ENCODE measurements around the gene GRK4.

Gene GRK4

DNA sequence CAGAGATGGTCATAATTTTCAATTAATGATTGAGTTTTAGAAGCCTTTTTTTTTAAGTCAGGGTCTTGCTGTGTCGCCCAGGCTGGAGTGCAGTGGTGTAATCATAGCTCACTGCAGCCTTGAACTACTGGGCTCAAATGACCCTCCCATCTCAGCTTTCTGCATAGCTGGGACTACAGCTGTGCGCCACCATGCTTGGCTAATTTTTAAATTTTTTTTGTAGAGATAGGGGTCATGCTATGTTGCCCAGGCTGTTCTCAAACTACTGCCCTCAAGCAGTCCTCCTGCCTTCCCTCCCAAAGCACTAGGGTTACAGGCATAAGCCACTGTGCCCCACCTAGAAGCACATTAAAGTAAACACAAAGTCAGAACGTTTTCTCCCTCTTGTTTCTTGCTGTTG, 59.3 kb downstream of the GRK4 start:
- Mint-ChIP-seq H3K4me3 (no peak overlapping the region), H3K27me3 (no peaks in the 10 kb centered on the region), H3K27ac (no peak overlapping the region), H3K9me3 (peaks cover 4% of the 10 kb centered on the region), H3K4me1 (ENCODE audit: low read depth) (peaks cover 3% of the 10 kb centered on the region), H3K36me3 (ENCODE audit: low read depth) (no peaks in the 10 kb centered on the region)

DNA sequence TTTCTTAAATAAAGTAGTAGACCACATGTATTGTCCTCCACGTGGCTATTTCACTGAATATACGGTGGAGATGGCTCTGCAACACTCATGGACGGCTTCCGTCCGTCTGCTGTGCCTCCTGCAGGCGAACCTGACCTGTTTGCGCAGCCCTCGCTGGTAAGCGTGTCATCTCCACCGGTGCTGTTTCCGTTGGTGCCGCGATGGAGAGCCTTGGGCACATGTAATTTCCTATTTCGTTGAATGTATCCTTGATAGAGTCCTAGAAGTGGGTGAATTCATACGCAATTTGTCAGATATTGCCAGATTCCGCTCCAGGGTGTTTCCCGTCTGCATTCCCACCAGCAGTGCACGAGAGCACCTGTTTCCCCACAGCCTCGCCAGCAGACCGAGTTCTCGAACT, 62.5 kb downstream of the GRK4 start:
- Mint-ChIP-seq H3K4me1 (ENCODE audit: low read depth) (peaks cover 3% of the 10 kb centered on the region), H3K9me3 (peaks cover 4% of the 10 kb centered on the region), H3K27me3 (no peaks in the 10 kb centered on the region), H3K27ac (no peak overlapping the region), H3K4me3 (no peak overlapping the region), H3K36me3 (ENCODE audit: low read depth) (no peaks in the 10 kb centered on the region)

DNA sequence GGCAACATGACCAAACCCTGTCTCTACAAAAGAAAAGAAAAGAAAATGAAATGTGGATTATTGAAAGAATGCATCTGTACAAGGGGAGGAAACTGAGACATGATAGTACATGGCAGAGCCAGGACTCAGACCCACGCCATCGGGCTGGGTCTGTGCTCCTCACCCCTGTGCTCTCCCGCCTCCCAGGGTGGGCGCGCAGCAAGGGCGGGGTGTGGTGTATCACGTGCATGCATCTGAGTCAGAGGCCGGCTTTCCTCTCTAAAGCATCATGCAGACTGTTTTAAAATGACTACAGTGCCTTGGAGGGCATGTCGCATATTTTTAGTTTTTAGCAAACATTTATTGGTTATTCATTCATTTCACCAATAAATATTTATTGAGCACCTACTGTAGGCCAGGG, 63.2 kb downstream of the GRK4 start:
- Mint-ChIP-seq H3K4me1 (ENCODE audit: low read depth) (peaks cover 3% of the 10 kb centered on the region), H3K9me3 (peaks cover 4% of the 10 kb centered on the region), H3K36me3 (ENCODE audit: low read depth) (no peaks in the 10 kb centered on the region), H3K27me3 (no peaks in the 10 kb centered on the region), H3K4me3 (no peak overlapping the region), H3K27ac (no peak overlapping the region)

DNA sequence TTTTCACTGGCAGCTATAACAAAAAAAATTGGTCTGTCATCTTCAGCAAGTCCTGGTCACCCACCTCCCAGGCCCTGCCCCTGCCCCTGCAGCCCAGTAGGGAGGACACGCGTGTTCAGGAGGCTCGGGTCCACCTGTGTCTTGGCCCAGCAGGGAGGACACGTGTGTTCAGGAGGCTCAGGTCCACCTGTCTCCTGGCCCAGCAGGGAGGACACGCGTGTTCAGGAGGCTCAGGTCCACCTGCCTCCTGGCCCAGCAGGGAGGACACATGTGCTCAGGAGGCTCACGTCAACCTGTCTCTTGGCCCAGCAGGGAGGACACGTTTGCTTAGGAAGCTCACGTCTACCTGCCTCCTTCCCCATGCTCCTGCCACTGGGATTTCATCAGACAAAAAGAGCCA, 66.1 kb downstream of the GRK4 start:
- no peaks in the 10 kb centered on the region for H3K36me3 Mint-ChIP-seq (ENCODE audit: low read depth)
- H3K4me1 Mint-ChIP-seq (ENCODE audit: low read depth): no peaks in the 10 kb centered on the region
- H3K4me3 Mint-ChIP-seq: no peak overlapping the region
- no peaks in the 10 kb centered on the region for H3K9me3 Mint-ChIP-seq
- no peak overlapping the region for H3K27ac Mint-ChIP-seq
- H3K27me3 Mint-ChIP-seq: no peaks in the 10 kb centered on the region

DNA sequence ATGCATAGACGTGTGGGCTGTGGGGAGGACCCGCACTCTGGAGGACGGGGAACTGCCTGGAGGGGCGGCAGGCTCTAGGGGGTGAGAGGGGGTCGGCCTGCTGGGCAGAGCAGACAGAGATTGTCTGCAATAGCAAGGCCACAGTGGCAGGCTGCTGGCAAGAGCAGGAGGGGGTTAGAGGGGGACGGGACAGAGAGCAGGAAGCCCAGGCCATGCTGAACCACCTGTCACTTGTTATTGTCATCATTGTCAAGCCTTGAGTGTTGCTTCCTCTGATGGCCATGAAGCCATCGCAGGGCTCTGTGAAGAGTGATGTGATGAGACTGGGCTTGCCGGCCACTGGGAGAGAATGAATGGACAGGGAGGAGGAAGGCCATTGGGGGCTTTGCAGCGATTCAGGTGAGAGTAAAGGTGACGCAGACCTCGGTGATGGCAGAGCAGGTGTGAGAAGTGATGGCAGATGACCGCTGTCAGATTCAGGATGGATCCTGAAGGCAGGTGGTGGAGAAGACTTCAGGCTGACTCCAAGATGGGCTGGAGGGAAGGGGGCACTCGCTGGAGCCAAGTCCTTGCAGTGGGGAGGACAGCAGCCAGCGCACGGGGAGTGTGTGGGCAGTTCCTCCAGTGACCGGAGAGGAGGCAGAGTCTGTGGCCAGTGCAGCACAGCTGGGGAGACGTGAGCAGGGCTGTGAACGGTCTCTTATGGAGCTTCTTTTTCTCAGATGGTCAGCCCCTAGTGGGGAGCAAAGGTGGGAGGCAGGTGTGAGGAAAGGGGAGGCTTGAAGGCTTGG, 67.4 kb downstream of the GRK4 start:
- H3K27ac Mint-ChIP-seq: no peak overlapping the region
- no peaks in the 10 kb centered on the region for H3K36me3 Mint-ChIP-seq (ENCODE audit: low read depth)

DNA sequence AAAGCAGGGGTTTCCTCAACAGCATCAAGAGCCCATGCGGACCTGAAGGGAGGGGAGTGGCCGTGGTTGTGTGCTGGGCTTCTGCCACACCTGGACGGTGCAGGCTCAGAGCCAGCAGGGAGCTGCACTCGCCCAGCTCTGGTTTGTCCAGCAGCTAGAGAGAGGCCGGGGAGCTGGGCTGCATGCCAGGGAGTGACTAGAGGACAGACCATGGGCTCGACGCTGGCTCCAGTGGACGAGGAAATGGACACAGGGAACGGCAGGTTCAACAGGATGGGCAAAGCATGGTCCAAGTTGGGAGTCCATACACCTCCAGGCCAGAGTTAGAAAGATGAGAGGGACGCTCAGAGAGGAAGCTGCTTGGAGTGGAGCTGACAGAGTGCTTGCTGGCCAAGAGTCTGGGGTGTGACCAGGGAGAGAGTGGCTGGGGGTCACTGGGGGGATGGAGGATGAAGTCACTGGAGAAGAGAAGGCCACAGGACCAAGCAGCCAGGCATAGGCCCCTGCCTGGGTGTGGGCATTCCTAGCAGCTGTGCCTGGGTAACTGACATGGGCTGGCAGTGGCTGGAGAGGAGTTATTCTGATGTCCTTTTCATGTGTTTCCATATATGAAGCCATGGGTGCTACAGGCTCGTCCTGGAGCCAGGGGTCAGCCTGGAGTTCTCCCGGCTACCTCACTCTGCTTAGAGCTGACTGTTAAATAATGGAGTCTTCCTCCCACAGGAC, 68.1 kb downstream of the GRK4 start:
- no peak overlapping the region for H3K27ac Mint-ChIP-seq
- H3K36me3 Mint-ChIP-seq (ENCODE audit: low read depth): no peaks in the 10 kb centered on the region
- H3K4me1 Mint-ChIP-seq (ENCODE audit: low read depth): no peaks in the 10 kb centered on the region
- H3K4me3 Mint-ChIP-seq: no peak overlapping the region
- no peaks in the 10 kb centered on the region for H3K9me3 Mint-ChIP-seq
- H3K27me3 Mint-ChIP-seq: no peaks in the 10 kb centered on the region

More for the DNA sequence above, 67.4 kb downstream of the GRK4 start:
- Mint-ChIP-seq H3K27me3 (no peaks in the 10 kb centered on the region), H3K4me3 (no peak overlapping the region), H3K4me1 (ENCODE audit: low read depth) (no peaks in the 10 kb centered on the region), H3K9me3 (no peaks in the 10 kb centered on the region)

DNA sequence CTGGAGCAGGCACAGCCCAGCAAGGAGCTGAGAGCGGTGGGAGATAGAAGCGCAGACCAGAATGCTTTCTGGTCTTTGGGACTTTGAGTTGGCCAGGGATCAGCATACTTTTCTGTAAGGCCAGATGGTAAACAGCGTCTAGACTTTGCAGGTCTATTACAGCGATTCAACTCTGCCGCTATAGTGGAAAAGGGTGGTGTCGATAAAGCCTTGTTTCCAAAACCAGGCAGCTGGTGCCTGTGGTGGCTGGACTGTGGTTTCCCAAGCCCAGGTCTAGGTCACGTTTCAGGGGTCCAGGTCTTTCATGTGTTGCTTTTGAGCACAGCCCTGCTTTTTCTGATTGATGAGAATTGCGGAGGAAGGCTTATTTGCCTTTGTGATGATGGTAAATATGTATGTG, 70.9 kb downstream of the GRK4 start:
- Mint-ChIP-seq H3K4me3 (no peak overlapping the region), H3K36me3 (ENCODE audit: low read depth) (no peaks in the 10 kb centered on the region), H3K27me3 (peaks cover 4% of the 10 kb centered on the region), H3K9me3 (no peaks in the 10 kb centered on the region), H3K4me1 (ENCODE audit: low read depth) (peaks cover 20% of the 10 kb centered on the region), H3K27ac (no peak overlapping the region)

DNA sequence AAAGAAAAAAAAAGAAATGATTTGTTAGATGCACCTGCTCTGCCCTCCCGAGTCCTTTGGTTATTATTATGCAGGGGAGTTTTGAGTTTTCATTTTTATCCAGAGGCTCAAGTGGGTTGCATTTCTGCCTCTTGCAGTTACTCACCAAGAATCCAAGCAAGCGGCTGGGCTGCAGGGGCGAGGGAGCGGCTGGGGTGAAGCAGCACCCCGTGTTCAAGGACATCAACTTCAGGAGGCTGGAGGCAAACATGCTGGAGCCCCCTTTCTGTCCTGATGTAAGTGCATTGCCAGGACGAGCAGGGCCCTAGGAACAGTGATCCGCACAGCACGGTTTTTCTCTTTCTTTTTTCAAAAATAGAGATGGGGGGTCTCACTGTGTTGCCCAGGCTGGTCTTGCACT, 71.9 kb downstream of the GRK4 start:
- Mint-ChIP-seq H3K9me3 (no peaks in the 10 kb centered on the region), H3K4me3 (no peak overlapping the region), H3K36me3 (ENCODE audit: low read depth) (no peaks in the 10 kb centered on the region), H3K27me3 (peaks cover 4% of the 10 kb centered on the region), H3K4me1 (ENCODE audit: low read depth) (peaks cover 20% of the 10 kb centered on the region), H3K27ac (no peak overlapping the region)

DNA sequence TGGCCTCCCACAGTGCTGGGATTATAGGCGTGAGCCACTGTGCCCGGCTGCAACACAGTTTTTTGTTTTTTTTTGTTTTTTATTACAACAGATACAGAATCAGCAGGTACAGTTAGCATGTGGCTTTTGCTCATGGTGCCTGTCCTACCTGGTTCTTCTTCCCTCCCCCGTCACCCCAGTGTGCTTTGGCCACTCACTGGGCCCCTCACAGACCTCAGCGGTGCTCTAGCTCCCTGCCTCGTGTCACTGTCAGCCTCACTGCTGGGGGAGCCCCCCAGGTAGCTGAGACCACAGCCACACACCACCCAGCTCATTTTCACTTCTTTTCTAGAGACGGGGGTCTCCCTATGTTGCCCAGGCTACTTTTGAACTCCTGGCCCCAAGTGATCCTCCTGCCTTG, 72.3 kb downstream of the GRK4 start:
- Mint-ChIP-seq H3K27me3 (peaks cover 4% of the 10 kb centered on the region), H3K36me3 (ENCODE audit: low read depth) (no peaks in the 10 kb centered on the region), H3K4me3 (no peak overlapping the region), H3K9me3 (no peaks in the 10 kb centered on the region), H3K27ac (no peak overlapping the region), H3K4me1 (ENCODE audit: low read depth) (peaks cover 23% of the 10 kb centered on the region)

DNA sequence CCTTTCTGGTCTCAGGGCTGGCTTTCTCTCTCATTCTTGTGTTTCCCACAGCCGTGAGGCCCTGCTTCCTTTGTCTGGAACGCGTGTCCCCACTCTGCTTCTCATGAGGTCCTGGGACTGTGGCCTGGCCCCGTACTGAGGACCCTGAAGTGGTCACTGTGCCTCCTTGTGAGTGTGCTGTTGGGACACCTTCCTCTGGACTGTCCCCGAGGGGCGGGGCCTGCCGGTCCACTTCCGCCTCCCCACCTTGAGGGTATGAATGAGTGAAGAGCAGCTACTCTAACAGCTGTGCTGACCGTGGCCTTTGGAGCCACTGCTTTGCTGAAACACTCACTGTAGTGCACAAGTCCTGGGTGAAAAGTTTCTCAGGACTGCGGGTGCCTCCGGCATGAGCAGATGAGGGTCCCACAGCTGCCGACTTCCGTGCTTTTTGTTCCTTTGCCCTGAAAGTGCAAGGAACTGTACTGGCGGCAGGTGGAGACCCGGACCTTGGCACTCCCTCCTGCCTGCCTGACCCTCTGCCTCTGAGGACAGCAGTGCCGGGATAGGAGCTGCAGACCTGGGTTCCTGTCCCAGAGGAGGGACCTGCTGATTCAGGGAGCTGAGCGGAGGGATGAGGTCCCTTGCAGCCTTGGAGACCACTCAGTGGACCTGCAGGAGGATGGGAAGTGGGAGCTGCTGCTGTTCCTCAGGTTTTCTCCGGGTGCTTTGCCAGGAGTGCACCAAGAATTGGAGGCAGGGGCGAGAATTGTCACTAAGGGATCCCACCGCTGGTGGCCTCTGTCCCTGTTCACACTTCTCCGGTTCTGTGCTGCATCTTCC, 73.0 kb downstream of the GRK4 start:
- Mint-ChIP-seq H3K9me3 (no peaks in the 10 kb centered on the region), H3K27me3 (peaks cover 4% of the 10 kb centered on the region), H3K36me3 (ENCODE audit: low read depth) (no peaks in the 10 kb centered on the region), H3K27ac (no peak overlapping the region), H3K4me3 (no peak overlapping the region), H3K4me1 (ENCODE audit: low read depth) (peaks cover 27% of the 10 kb centered on the region)

DNA sequence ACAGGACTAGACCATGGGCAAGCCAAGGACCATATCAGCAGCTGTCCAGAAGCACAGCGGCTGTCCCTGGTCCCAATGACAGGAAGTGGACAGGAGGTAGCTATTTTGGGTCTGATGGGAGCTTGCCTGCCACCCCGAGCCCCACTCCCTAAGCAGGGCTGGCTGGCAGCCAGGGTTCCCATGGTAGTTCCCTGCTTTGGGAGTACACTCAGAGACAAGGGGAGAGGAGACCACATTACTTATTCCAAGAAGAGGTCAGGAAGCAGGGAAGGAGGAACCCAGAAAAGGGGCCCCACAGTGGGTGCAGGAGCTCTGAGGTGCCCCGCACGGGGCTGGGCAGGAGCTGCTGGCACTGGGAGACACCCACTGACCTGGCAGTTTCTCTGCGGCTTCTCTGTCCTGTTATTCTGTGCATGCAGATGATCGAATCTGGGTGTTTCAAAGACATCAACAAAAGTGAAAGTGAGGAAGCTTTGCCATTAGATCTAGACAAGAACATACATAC, 74.6 kb downstream of the GRK4 start:
- Mint-ChIP-seq H3K9me3 (no peaks in the 10 kb centered on the region), H3K4me3 (peak overlapping the region; percentile 49), H3K27ac (no peak overlapping the region), H3K36me3 (ENCODE audit: low read depth) (no peaks in the 10 kb centered on the region), H3K4me1 (ENCODE audit: low read depth) (peaks cover 38% of the 10 kb centered on the region), H3K27me3 (peaks cover 7% of the 10 kb centered on the region)

DNA sequence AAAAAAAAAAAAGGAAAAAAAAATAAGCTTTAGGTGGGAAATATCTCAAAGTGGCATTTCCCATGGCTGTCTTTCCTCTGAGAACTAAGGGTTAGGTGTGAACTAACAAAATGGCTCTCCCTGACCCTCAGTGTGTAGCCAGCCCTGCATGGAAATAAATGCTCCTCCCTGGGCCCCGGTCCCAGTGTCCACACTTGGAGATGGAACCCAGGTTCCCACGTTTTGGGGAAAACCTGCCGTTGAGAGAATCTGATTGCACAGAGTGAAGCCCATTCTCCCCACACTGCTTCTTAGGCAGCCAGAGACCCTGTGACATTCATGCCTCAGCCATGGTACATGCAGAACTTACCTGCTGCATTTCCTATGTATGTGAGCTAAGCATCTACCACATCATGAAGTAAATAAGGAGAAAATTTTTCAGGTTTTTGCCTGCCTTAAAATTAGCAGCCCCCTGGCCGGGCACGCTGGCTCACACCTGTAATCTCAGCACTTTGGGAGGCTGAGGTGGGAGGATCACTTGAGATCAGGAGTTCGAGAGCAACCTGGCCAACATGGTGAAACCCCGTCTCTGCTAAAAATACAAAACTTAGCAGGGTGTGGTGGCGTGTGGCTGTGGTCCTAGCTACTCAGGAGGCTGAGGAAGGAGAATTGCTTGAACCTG, 76.5 kb downstream of the GRK4 start:
- no peak overlapping the region for H3K27ac Mint-ChIP-seq
- H3K36me3 Mint-ChIP-seq (ENCODE audit: low read depth): no peaks in the 10 kb centered on the region
- H3K27me3 Mint-ChIP-seq: peaks cover 7% of the 10 kb centered on the region
- peaks cover 47% of the 10 kb centered on the region for H3K4me1 Mint-ChIP-seq (ENCODE audit: low read depth)
- H3K9me3 Mint-ChIP-seq: no peaks in the 10 kb centered on the region
- no peak overlapping the region for H3K4me3 Mint-ChIP-seq

DNA sequence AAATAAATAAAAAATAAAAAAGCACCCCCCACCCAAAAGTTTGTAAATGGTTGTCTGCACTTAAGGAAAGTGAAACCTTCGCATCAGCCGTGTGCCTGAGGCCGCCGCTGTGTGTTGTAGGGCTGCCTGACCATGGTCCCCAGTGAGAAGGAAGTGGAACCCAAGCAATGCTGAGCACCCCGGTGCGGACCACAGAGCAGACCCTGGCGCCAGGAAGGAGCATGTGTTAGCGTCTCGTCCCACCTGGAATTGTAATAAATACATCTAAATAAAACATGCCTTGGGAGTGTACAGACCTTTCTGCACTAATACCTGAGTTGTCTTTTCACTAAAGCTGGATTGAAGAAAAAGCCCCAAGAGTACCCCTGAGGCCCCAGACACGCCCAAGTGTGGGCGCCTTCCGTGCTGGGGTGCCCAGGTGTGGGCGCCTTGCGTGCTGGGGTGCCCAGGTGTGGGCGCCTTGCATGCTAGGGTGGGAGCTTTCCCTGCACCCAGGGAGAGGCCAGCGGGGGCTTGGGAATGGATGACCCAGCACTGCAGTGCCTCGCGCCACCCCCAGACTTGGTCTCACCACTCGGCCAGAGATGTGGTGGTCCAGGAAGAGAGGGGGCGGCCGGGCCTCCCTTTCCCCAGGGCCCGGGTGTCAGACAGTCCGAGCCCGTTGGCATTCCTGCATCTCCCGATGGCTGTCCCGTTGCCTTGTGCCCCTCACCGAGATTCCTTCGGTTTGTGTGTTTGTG, 77.3 kb downstream of the GRK4 start:
- H3K27ac Mint-ChIP-seq: no peak overlapping the region
- H3K27me3 Mint-ChIP-seq: peaks cover 7% of the 10 kb centered on the region
- H3K4me3 Mint-ChIP-seq: peak overlapping the region; percentile 78
- H3K9me3 Mint-ChIP-seq: no peaks in the 10 kb centered on the region
- peaks cover 55% of the 10 kb centered on the region for H3K4me1 Mint-ChIP-seq (ENCODE audit: low read depth)
- peaks cover 2% of the 10 kb centered on the region for H3K36me3 Mint-ChIP-seq (ENCODE audit: low read depth)
